Liver (tissue), 3 donors: ENCODE measurements around the gene LILRB5.

Source experiments
- JUND ChIP-seq, 2 donors: IDR thresholded peaks; 2 replicates each; pipeline ENCODE4 v1.6.1; 2016; ENCODE audit warnings: antibody characterized with exemption in 2 of 2
- TF ChIP-seq, protein P1 (sequence below): IDR thresholded peaks from 2 replicates; pipeline ENCODE4 v1.6.1; 2016; ENCODE audit warnings: antibody characterized with exemption, mild to moderate bottlenecking
- TF ChIP-seq, protein P2 (sequence below): fragments of 150-350 bp; IDR thresholded peaks from 2 replicates; pipeline ENCODE4 v1.5.1; 2017; ENCODE audit warnings: improper control_type of control experiment, low read depth, low read length; ENCODE audit not compliant: missing input control
- TF ChIP-seq, protein P3 (sequence below): IDR thresholded peaks from 2 replicates; pipeline ENCODE4 v1.6.1; 2016; ENCODE audit warnings: antibody characterized with exemption
- TF ChIP-seq, protein P4 (sequence below): IDR thresholded peaks from 2 replicates; pipeline ENCODE4 v1.6.1; 2016; ENCODE audit warnings: antibody characterized with exemption
- TF ChIP-seq, protein P5 (sequence below): IDR thresholded peaks from 2 replicates; pipeline ENCODE4 v1.6.1; 2016; ENCODE audit warnings: antibody characterized with exemption
- donor health status: healthy.
- donor health status: healthy.

DNA sequence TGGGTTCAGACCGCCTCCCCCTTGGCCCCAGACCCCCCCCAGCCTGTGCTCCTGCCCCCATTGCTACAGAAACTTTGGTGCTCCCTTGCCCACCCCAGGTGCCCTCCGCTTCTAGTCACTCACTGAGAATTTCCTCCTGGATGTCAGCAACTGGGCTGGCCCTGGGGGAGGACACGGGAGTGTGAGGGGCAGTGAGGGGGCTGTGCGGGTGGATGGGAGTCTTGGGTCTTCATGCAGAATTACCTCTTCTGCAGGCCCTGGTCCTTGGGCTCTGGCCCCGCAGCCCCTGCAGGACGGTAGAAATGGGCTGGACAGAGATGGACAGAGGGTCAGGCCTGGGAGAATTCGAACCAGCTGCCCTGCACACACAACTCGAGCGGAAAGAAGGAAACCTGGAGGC, 4.8 kb downstream of the LILRB5 start:
- TF ChIP-seq, protein P1, sequence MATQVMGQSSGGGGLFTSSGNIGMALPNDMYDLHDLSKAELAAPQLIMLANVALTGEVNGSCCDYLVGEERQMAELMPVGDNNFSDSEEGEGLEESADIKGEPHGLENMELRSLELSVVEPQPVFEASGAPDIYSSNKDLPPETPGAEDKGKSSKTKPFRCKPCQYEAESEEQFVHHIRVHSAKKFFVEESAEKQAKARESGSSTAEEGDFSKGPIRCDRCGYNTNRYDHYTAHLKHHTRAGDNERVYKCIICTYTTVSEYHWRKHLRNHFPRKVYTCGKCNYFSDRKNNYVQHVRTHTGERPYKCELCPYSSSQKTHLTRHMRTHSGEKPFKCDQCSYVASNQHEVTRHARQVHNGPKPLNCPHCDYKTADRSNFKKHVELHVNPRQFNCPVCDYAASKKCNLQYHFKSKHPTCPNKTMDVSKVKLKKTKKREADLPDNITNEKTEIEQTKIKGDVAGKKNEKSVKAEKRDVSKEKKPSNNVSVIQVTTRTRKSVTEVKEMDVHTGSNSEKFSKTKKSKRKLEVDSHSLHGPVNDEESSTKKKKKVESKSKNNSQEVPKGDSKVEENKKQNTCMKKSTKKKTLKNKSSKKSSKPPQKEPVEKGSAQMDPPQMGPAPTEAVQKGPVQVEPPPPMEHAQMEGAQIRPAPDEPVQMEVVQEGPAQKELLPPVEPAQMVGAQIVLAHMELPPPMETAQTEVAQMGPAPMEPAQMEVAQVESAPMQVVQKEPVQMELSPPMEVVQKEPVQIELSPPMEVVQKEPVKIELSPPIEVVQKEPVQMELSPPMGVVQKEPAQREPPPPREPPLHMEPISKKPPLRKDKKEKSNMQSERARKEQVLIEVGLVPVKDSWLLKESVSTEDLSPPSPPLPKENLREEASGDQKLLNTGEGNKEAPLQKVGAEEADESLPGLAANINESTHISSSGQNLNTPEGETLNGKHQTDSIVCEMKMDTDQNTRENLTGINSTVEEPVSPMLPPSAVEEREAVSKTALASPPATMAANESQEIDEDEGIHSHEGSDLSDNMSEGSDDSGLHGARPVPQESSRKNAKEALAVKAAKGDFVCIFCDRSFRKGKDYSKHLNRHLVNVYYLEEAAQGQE = no peak
- TF ChIP-seq, protein P2, sequence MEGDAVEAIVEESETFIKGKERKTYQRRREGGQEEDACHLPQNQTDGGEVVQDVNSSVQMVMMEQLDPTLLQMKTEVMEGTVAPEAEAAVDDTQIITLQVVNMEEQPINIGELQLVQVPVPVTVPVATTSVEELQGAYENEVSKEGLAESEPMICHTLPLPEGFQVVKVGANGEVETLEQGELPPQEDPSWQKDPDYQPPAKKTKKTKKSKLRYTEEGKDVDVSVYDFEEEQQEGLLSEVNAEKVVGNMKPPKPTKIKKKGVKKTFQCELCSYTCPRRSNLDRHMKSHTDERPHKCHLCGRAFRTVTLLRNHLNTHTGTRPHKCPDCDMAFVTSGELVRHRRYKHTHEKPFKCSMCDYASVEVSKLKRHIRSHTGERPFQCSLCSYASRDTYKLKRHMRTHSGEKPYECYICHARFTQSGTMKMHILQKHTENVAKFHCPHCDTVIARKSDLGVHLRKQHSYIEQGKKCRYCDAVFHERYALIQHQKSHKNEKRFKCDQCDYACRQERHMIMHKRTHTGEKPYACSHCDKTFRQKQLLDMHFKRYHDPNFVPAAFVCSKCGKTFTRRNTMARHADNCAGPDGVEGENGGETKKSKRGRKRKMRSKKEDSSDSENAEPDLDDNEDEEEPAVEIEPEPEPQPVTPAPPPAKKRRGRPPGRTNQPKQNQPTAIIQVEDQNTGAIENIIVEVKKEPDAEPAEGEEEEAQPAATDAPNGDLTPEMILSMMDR = no peak
- TF ChIP-seq, protein P3, sequence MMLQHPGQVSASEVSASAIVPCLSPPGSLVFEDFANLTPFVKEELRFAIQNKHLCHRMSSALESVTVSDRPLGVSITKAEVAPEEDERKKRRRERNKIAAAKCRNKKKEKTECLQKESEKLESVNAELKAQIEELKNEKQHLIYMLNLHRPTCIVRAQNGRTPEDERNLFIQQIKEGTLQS = no peak
- TF ChIP-seq, protein P4, sequence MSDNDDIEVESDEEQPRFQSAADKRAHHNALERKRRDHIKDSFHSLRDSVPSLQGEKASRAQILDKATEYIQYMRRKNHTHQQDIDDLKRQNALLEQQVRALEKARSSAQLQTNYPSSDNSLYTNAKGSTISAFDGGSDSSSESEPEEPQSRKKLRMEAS = no peak
- TF ChIP-seq JUND (IDR thresholded peaks at IDR 0.05) = no peak
- TF ChIP-seq, protein P5, sequence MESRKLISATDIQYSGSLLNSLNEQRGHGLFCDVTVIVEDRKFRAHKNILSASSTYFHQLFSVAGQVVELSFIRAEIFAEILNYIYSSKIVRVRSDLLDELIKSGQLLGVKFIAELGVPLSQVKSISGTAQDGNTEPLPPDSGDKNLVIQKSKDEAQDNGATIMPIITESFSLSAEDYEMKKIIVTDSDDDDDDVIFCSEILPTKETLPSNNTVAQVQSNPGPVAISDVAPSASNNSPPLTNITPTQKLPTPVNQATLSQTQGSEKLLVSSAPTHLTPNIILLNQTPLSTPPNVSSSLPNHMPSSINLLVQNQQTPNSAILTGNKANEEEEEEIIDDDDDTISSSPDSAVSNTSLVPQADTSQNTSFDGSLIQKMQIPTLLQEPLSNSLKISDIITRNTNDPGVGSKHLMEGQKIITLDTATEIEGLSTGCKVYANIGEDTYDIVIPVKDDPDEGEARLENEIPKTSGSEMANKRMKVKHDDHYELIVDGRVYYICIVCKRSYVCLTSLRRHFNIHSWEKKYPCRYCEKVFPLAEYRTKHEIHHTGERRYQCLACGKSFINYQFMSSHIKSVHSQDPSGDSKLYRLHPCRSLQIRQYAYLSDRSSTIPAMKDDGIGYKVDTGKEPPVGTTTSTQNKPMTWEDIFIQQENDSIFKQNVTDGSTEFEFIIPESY = no peak
